Activated CD4-positive, CD25-positive, alpha-beta regulatory T cell treated with anti-CD3 and anti-CD28 coated beads, Interleukin-2, amount 50 U/mL, for 72 hours (primary cell): ENCODE measurements around the gene LHX5.

Experiments
- DNase-seq: peaks from one replicate; pipeline ENCODE4 v3.0.0; 2021

LHX5 gene

GRCh38 chr12:113464852-113465719 lies 6.6 kb downstream of the LHX5 start:
- DNase-seq: no peak

- no peak for DNase-seq
These were observed 7.3 kb downstream of the LHX5 start for GRCh38 chr12:113464452-113464775.

DNA sequence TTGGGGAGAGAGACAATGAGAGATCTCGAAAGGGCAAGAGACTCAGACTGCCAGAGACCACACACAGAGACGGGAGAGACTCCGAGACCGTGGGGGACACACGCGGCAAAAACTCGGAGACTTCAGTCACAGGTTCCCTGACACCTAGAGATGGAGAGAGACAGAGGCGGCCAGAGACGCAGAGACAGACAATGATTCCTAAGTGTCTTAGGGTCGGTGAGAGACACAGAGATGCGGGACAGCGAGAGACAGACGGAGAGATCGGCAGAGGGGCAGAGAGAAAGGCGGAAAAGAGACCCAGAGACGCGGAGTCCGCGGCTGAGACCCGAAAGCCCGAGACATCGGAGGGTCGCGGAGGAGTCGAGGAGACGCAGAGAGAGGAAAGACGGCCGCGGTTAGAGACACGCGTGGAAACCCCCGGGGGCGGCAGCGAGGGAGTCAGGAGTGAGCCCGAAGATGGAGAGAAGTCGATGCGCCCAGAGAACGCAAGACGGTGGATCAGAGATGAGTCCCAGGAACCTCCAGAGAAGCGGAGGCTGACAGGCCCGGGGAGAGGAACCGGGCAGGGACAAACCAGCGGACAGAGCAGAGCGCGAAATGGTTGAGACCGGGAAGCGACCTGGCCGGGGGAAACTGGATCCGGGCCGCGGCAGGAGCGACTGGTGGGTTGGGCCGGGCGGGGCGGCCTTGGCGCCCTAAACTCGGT lies 7.8 kb downstream of the LHX5 start:
- DNase-seq: no peak

DNA sequence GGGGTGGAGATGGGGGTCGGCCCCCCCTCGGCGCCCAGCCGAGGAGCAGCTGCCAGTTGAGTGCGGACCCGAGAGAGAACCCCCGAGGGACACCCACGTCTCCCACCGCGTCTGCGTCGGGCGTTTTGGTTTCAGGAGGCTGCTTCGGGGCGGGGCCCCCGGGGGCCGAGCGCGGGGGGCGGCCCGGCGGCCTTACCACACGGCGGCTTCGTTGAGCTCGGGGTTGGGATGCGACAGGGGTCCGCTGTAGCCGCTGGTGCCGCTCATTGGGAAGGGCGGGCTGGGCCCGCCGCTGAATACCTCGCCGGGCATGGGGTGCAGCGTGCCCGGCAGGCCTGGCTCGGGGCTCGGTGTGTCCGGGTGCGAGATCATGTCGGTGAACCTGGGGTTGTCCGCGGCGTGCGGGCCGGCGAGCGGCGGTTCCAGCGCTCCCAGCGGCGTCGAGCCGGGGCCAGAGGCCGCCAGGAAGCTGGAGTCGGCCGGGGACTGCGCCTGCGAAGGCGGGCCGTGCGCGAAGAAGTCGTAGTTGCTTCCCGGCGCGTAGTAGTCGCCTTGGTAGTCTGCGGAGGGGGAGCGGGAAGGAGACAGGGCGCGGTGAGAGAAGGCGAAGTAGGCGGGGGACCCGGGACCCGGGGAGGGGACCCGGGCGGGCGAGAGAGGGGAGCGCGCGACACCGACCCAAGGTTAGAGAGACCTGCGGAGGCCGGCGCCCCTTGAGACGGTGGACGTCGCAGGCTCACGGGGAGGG lies 8.5 kb downstream of the LHX5 start:
- no peak for DNase-seq

DNA sequence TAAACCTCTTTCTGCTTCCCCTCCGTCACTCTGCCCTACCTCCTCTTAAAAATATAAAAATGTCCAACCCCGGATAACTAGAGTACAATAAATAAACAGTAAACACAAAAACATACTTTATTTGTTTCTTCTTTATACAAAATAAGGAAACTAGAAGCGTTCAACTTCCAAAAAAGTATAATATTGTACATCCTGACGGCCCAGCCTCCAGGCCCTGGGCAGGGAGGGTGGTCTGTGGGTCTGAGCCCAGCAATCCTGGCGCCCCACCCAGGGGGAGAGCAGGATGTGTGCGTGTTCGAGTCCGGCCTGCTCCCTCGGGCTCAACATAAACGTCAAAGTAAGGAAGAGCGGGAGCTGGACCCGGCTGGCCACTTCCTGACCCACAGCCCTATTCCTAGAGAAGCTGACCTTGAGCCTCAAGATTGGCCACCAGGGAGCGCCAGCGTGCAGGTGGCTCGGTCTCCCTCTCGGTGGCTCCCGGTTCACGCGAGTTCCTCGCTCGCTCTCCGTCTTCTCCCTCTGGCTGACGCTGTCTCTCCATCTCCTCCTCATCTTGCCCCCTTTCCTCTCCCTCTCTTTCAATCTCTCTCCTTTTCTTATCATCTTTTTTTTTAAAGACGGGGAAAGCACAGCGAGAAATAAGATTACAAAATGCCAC lies 9.4 kb downstream of the LHX5 start:
- DNase-seq: peak; percentile 79

DNA sequence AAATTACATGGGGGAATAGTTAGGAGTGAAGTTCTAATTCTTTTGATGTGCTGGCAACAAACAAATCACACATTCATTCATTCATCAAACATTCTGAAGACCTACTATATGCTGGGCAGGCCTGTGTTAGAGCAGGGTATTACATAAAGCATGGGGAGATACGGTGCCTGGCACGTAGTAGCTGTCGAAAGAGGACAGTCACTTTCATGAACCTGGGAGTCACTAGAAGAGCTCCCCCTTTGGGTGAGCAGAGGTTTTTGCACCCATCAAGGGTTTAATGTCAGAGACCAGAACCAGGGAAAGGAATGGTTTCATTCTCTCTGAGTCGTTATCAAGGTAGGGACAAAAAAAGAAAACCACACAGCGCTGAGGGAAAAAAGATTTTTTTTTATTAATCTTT lies 10.0 kb downstream of the LHX5 start:
- no peak for DNase-seq

DNA sequence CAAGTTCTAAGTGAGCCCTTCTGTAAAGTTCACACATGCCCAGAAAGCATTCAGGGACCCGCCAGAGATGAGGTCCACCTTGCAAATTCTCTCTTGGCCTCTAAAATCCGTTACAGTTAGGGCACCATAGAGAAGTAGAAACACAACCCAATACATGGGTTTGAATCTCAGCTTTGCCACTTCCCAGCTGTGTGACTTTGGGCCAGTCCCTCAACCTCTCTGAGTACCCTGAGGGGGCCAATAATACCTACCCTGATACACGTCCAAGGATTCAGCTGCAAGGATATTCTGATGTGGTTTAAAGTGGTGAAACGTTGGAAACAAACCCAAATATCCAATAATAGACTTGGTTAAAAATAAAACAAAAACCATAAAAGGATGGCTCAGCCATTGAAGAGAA lies 11.7 kb downstream of the LHX5 start:
- no peak for DNase-seq

DNA sequence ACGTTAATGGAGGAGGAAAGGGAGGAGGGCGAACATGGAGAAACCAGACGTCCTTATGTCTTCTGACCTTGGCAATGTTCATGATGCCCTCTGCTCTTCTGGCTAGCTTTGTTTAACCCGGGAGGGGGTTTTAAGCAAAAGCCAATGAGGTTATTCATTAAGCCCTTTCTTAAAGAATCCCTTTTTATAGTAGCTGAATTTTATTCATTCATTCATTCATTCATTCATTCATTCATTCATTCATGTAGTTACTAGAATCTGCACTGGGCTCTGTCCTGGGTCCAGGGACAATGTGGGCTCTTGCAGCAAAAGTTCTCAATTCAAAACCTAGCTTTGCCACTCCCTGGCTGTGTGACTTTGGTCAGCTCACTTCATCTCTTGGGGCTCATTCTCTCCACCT lies 14.0 kb downstream of the LHX5 start:
- DNase-seq: no peak

- no peak for DNase-seq
These were observed 14.5 kb downstream of the LHX5 start for GRCh38 chr12:113457185-113457584.

GRCh38 chr12:113456761-113457160 lies 14.9 kb downstream of the LHX5 start:
- no peak for DNase-seq

GRCh38 chr12:113456199-113456598 lies 15.5 kb downstream of the LHX5 start:
- no peak for DNase-seq

- DNase-seq: no peak
These were observed 18.3 kb downstream of the LHX5 start for GRCh38 chr12:113453330-113453729.

GRCh38 chr12:113452458-113452857 lies 19.2 kb downstream of the LHX5 start:
- DNase-seq: no peak

DNA sequence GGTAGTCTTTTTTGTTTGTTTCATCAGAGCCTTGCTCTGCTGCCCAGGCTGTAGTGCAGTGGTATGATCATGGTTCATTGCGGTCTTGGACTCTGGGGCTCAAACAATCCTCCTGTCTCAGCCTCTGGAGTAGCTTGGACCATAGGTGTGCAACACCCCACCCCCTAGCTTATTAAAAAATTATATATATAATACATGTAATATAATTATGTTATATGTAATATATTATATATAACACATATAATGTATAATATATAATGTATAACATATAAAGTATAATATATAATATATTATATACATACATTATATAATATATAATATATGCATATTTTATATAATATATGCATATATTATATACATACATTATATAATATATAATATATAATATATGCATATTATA lies 21.8 kb downstream of the LHX5 start:
- DNase-seq: no peak

DNA sequence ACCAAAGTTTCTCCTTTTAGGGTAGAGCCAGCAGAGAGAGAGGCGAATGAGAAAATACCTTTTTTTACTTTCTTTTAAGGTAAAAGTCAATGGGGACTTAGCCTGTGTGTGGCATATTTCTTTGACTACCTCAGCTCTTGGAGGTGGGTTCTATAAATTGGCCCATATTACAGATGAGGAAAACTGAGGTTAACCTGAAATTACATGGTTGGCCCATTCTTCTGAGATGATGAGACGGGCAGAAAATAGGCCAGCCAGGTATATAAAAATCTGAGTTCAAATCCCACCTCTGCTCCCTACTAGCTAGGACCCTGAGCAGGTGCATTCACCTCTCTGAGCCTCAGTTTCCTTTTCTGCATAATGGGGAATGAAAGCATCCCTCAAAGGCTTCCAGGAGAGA lies 22.4 kb downstream of the LHX5 start:
- DNase-seq: no peak

GRCh38 chr12:113448873-113449272 lies 22.8 kb downstream of the LHX5 start:
- DNase-seq: no peak

- no peak for DNase-seq
These were observed 26.0 kb downstream of the LHX5 start for GRCh38 chr12:113445544-113446171.

DNA sequence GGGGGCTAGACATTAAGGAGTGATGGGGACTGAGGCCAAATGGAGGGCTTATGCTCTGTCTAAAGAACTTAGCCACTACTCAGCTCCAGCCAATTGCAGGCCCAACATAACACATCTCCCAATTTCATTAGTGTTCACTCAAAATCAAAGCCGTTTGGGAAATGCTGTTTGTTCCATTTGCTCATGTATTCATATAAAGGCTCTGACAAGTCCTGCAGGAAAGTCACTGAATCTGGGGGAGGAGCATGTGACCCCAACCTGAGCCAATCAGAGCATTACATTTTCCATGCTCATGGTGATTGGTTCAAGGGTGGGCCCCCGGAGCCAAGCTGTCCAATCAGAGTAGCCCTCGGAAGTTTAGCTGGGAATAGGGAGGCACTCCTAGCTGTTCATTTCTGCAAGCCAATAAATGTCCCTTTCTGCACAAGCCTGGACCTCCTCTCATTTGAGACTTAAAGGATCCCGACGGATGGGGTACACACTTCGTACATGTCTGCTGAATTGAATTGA lies 28.6 kb downstream of the LHX5 start:
- no peak for DNase-seq

GRCh38 chr12:113440947-113441782 lies 30.5 kb downstream of the LHX5 start:
- no peak for DNase-seq

DNA sequence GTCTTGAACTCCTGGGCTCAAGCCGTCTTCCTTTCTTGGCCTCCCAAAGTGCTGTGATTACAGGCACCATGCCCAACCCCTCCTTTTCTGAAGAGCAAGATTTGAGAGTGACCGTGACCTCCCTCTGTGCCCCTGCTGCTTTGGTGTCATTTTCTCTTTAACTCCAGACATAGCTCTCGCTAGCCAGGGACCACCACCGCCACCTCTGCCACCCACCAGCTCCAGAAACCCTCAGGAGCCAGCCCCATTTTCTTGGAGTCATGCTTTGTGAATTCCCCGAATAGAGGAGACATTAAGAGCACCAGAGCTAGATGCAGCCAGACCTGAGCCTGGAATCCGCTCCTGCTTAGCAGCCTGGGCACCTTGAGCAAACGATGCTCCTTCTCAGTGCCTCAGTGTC lies 31.3 kb downstream of the LHX5 start:
- DNase-seq: no peak

GRCh38 chr12:113439606-113440030 lies 32.1 kb downstream of the LHX5 start:
- DNase-seq: no peak

DNA sequence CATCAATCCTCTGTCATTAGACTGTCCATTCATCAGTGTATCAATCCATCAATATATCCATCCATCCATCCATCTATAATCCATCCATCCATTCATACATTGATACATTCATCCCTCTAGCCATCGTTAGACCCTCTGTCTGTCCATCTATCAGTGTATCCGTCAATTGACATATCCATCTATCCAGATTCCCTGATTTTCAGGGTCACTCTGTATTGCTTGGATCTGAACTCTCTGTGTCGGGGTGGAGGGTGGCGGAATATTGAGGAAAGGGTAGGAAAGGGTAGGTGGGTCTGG lies 32.4 kb downstream of the LHX5 start:
- DNase-seq: no peak
